Activated CD4-positive, alpha-beta T cell treated with anti-CD3 and anti-CD28 coated beads, Interleukin-2, amount 10 ng/mL, durations not matched to agents 7 days and 5 days (primary cell): ENCODE results near the gene C3orf22. TPM values are rescaled to one million over a fixed set of nuclear protein-coding genes. Genes with fewer than 3 reads are reported as not detected.

Experiments used
- CTCF ChIA-PET: fragments of 350-600 bp; sonication (Branson Sonifier 250); formaldehyde crosslinking; loops from one replicate; lab custom pipeline; 2021; ENCODE audit warnings: antibody characterized with exemption; lab: Charles Lee
- POLR2A ChIA-PET: fragments of 350-600 bp; sonication (Branson Sonifier 250); formaldehyde crosslinking; loops from one replicate; lab custom pipeline; 2021; ENCODE audit warnings: antibody characterized with exemption; lab: Charles Lee
- DNase-seq: peaks from one replicate; pipeline ENCODE4 v3.0.0-alpha.2; 2020
- H3K27ac Mint-ChIP-seq: one replicate; pipeline ENCODE4 v1.8.0; 2021; ENCODE audit warnings: mild to moderate bottlenecking, moderate library complexity, mixed read lengths
- H3K27me3 Mint-ChIP-seq: one replicate; pipeline ENCODE4 v1.8.0; 2021; ENCODE audit warnings: mixed read lengths
- H3K36me3 Mint-ChIP-seq: one replicate; pipeline ENCODE4 v1.8.0; 2021; ENCODE audit warnings: low read depth, mixed read lengths
- H3K4me1 Mint-ChIP-seq: one replicate; pipeline ENCODE4 v1.8.0; 2021; ENCODE audit warnings: mixed read lengths
- H3K4me3 Mint-ChIP-seq: one replicate; pipeline ENCODE4 v1.8.0; 2021; ENCODE audit warnings: mild to moderate bottlenecking, moderate library complexity, mixed read lengths
- H3K9me3 Mint-ChIP-seq: one replicate; pipeline ENCODE4 v1.8.0; 2021; ENCODE audit warnings: mixed read lengths
- total RNA-seq, 2 experiments: library from RNA; stranded (reverse); gene quantifications; one replicate each; pipeline ENCODE4 v1.2.3, GENCODE V29; 2021

Gene C3orf22
- total RNA-seq, 2 experiments from 2014 or later = not detected

GRCh38 chr3:126516936-126517290 lies 41.8 kb downstream of the C3orf22 start:
- ChIA-PET CTCF (no interaction called here), POLR2A (no interaction called here)
- no peak for DNase-seq
- H3K27me3 Mint-ChIP-seq = no peaks in the 10 kb centered on the region
- no peaks in the 10 kb centered on the region for H3K4me1 Mint-ChIP-seq
- no peak overlapping the region for H3K27ac Mint-ChIP-seq
- no peaks in the 10 kb centered on the region for H3K9me3 Mint-ChIP-seq
- no peaks in the 10 kb centered on the region for H3K36me3 Mint-ChIP-seq
- no peak overlapping the region for H3K4me3 Mint-ChIP-seq

- CTCF ChIA-PET = no interaction called here
- Mint-ChIP-seq H3K9me3 (no peaks in the 10 kb centered on the region), H3K27me3 (no peaks in the 10 kb centered on the region), H3K4me3 (no peak overlapping the region), H3K36me3 (no peaks in the 10 kb centered on the region), H3K4me1 (no peaks in the 10 kb centered on the region), H3K27ac (no peak overlapping the region)
- DNase-seq = no peak
- POLR2A ChIA-PET = no interaction called here
These were observed 42.4 kb downstream of the C3orf22 start for GRCh38 chr3:126516152-126516935.

GRCh38 chr3:126515066-126515706 lies 43.5 kb downstream of the C3orf22 start:
- no peak overlapping the region for H3K4me3 Mint-ChIP-seq
- POLR2A ChIA-PET = no interaction called here
- H3K27me3 Mint-ChIP-seq = no peaks in the 10 kb centered on the region
- no peaks in the 10 kb centered on the region for H3K9me3 Mint-ChIP-seq
- no peaks in the 10 kb centered on the region for H3K4me1 Mint-ChIP-seq
- H3K27ac Mint-ChIP-seq = no peak overlapping the region
- CTCF ChIA-PET = no interaction called here
- no peak for DNase-seq
- H3K36me3 Mint-ChIP-seq = no peaks in the 10 kb centered on the region

- Mint-ChIP-seq H3K4me3 (no peak overlapping the region), H3K36me3 (no peaks in the 10 kb centered on the region), H3K9me3 (no peaks in the 10 kb centered on the region), H3K4me1 (no peaks in the 10 kb centered on the region), H3K27ac (no peak overlapping the region), H3K27me3 (no peaks in the 10 kb centered on the region)
- POLR2A ChIA-PET = no interaction called here
- no peak for DNase-seq
- CTCF ChIA-PET = no interaction called here
These were observed 44.6 kb downstream of the C3orf22 start for GRCh38 chr3:126514161-126514560.

GRCh38 chr3:126512916-126513650 lies 45.6 kb downstream of the C3orf22 start:
- ChIA-PET CTCF (interaction anchor here (1.1 kb wide), 1 partner anchor 33 kb away, joined by 3 read pairs; no protein-coding TSS in a partner anchor), POLR2A (no interaction called here)
- Mint-ChIP-seq H3K27ac (no peak overlapping the region), H3K4me3 (no peak overlapping the region), H3K27me3 (no peaks in the 10 kb centered on the region), H3K36me3 (no peaks in the 10 kb centered on the region), H3K9me3 (no peaks in the 10 kb centered on the region), H3K4me1 (no peaks in the 10 kb centered on the region)
- no peak for DNase-seq

- ChIA-PET POLR2A (no interaction called here), CTCF (interaction anchor here (0.9 to 1.1 kb wide), 2 partner anchors 15 to 32 kb away, joined by 3 read pairs; no protein-coding TSS in a partner anchor)
- DNase-seq = no peak
- Mint-ChIP-seq H3K4me3 (no peak overlapping the region), H3K36me3 (no peaks in the 10 kb centered on the region), H3K9me3 (no peaks in the 10 kb centered on the region), H3K27me3 (no peaks in the 10 kb centered on the region), H3K27ac (no peak overlapping the region), H3K4me1 (no peaks in the 10 kb centered on the region)
These were observed 46.7 kb downstream of the C3orf22 start for GRCh38 chr3:126512026-126512425.

GRCh38 chr3:126511291-126511690 lies 47.4 kb downstream of the C3orf22 start:
- Mint-ChIP-seq H3K27ac (no peak overlapping the region), H3K36me3 (no peaks in the 10 kb centered on the region), H3K27me3 (no peaks in the 10 kb centered on the region), H3K9me3 (no peaks in the 10 kb centered on the region), H3K4me1 (no peaks in the 10 kb centered on the region), H3K4me3 (no peak overlapping the region)
- CTCF ChIA-PET = interaction anchor here (0.9 kb wide), 1 partner anchor 15 kb away, joined by 3 read pairs; no protein-coding TSS in a partner anchor
- no peak for DNase-seq
- POLR2A ChIA-PET = no interaction called here

- ChIA-PET CTCF (interaction anchor here (0.9 kb wide), 1 partner anchor 14 kb away, joined by 3 read pairs; no protein-coding TSS in a partner anchor), POLR2A (no interaction called here)
- H3K4me1 Mint-ChIP-seq = no peaks in the 10 kb centered on the region
- no peaks in the 10 kb centered on the region for H3K27me3 Mint-ChIP-seq
- no peaks in the 10 kb centered on the region for H3K36me3 Mint-ChIP-seq
- no peak for DNase-seq
- H3K4me3 Mint-ChIP-seq = no peak overlapping the region
- H3K9me3 Mint-ChIP-seq = no peaks in the 10 kb centered on the region
- H3K27ac Mint-ChIP-seq = no peak overlapping the region
These were observed 48.3 kb downstream of the C3orf22 start for GRCh38 chr3:126510308-126510910.

- POLR2A ChIA-PET = no interaction called here
These were observed 49.0 kb downstream of the C3orf22 start for GRCh38 chr3:126509597-126510307.

GRCh38 chr3:126508564-126508964 lies 50.2 kb downstream of the C3orf22 start:
- ChIA-PET POLR2A (no interaction called here), CTCF (interaction anchor here (1.2 kb wide), 1 partner anchor 14 kb away, joined by 3 read pairs; no protein-coding TSS in a partner anchor)
- H3K27ac Mint-ChIP-seq = no peak overlapping the region
- H3K9me3 Mint-ChIP-seq = no peaks in the 10 kb centered on the region
- no peak overlapping the region for H3K4me3 Mint-ChIP-seq
- H3K4me1 Mint-ChIP-seq = no peaks in the 10 kb centered on the region
- H3K27me3 Mint-ChIP-seq = no peaks in the 10 kb centered on the region
- H3K36me3 Mint-ChIP-seq = no peaks in the 10 kb centered on the region
- no peak for DNase-seq

More at GRCh38 chr3:126509597-126510307, 49.0 kb downstream of the C3orf22 start:
- no peak overlapping the region for H3K27ac Mint-ChIP-seq
- no peaks in the 10 kb centered on the region for H3K9me3 Mint-ChIP-seq
- no peaks in the 10 kb centered on the region for H3K4me1 Mint-ChIP-seq
- DNase-seq = no peak
- H3K27me3 Mint-ChIP-seq = no peaks in the 10 kb centered on the region
- CTCF ChIA-PET = interaction anchor here (0.9 to 1.2 kb wide), 2 partner anchors 13 to 14 kb away, joined by 3 read pairs; no protein-coding TSS in a partner anchor
- no peaks in the 10 kb centered on the region for H3K36me3 Mint-ChIP-seq
- no peak overlapping the region for H3K4me3 Mint-ChIP-seq

- no peaks in the 10 kb centered on the region for H3K36me3 Mint-ChIP-seq
- DNase-seq = no peak
- no peaks in the 10 kb centered on the region for H3K9me3 Mint-ChIP-seq
- no peaks in the 10 kb centered on the region for H3K27me3 Mint-ChIP-seq
- no peak overlapping the region for H3K4me3 Mint-ChIP-seq
- H3K4me1 Mint-ChIP-seq = no peaks in the 10 kb centered on the region
- ChIA-PET CTCF (no interaction called here), POLR2A (no interaction called here)
- no peak overlapping the region for H3K27ac Mint-ChIP-seq
These were observed 50.8 kb downstream of the C3orf22 start for GRCh38 chr3:126507886-126508285.

- Mint-ChIP-seq H3K36me3 (no peaks in the 10 kb centered on the region), H3K4me1 (peaks cover 4% of the 10 kb centered on the region), H3K27ac (no peak overlapping the region), H3K27me3 (no peaks in the 10 kb centered on the region), H3K4me3 (no peak overlapping the region), H3K9me3 (no peaks in the 10 kb centered on the region)
- DNase-seq = no peak
- ChIA-PET CTCF (interaction anchor here (1.1 kb wide), 1 partner anchor 57 kb away, joined by 3 read pairs; no protein-coding TSS in a partner anchor), POLR2A (no interaction called here)
These were observed 55.0 kb downstream of the C3orf22 start for GRCh38 chr3:126503701-126504100.
